Measurements from ENCODE around the gene EIF5B.

DNA sequence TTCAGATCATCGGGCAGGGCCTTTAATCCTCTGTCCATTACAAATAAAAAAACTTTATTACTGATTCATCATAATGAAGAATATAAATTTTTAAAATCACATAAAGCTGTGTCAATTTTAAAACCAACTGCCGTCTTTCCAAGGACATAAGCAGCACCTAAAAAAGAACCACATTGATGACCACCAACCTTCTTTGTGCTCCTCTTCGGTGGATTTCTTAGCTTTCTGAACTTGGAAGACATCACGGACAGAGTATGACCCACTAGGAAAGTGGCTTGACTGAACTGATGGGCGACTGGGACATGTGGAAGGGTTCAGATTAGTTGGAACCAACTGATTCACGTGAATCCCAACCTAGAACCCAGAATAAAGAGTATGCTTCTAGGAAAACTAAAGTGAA lies 68.9 kb downstream of the EIF5B start:
- TF ChIP-seq, protein P1, sequence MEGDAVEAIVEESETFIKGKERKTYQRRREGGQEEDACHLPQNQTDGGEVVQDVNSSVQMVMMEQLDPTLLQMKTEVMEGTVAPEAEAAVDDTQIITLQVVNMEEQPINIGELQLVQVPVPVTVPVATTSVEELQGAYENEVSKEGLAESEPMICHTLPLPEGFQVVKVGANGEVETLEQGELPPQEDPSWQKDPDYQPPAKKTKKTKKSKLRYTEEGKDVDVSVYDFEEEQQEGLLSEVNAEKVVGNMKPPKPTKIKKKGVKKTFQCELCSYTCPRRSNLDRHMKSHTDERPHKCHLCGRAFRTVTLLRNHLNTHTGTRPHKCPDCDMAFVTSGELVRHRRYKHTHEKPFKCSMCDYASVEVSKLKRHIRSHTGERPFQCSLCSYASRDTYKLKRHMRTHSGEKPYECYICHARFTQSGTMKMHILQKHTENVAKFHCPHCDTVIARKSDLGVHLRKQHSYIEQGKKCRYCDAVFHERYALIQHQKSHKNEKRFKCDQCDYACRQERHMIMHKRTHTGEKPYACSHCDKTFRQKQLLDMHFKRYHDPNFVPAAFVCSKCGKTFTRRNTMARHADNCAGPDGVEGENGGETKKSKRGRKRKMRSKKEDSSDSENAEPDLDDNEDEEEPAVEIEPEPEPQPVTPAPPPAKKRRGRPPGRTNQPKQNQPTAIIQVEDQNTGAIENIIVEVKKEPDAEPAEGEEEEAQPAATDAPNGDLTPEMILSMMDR (IDR thresholded peaks at IDR 0.05): no peak
- TF ChIP-seq POLR2A (IDR thresholded peaks at IDR 0.05) (no peak), POLR2AphosphoS5 (IDR thresholded peaks at IDR 0.05) (no peak)

Data from breast epithelium (tissue), 3 donors.